Ascending aorta (tissue), 2 donors: Measurements from ENCODE around the gene SLC25A6. TPM values are rescaled to one million over a fixed set of nuclear protein-coding genes. Genes with fewer than 3 reads are reported as not detected.

ENCODE experiments used
- DNase-seq, 2 donors: peaks; one replicate each; pipeline ENCODE4 v3.0.0-alpha.2; 2019; ENCODE audit warnings: low spot score in 2 of 2
- H3K27ac ChIP-seq, 2 donors: fragments of 200-600 bp; sonication (generic); one replicate each; pipeline ENCODE4 v1.5.1; 2016 to 2017; ENCODE audit warnings: mild to moderate bottlenecking in 1 of 2
- H3K27me3 ChIP-seq: fragments of 200-600 bp; sonication (generic); one replicate; pipeline ENCODE4 v1.5.1; 2017
- H3K36me3 ChIP-seq, 2 donors: fragments of 200-600 bp; sonication (generic); one replicate each; pipeline ENCODE4 v1.5.1; 2016
- H3K4me1 ChIP-seq, 2 donors: fragments of 200-600 bp; sonication (generic); one replicate each; pipeline ENCODE4 v1.5.1; 2016 to 2017; ENCODE audit warnings: mild to moderate bottlenecking in 1 of 2
- H3K4me3 ChIP-seq, 2 donors: fragments of 200-600 bp; sonication (generic); one replicate each; pipeline ENCODE4 v1.5.1; 2016 to 2017; ENCODE audit warnings: mild to moderate bottlenecking in 1 of 2
- H3K9me3 ChIP-seq, 2 donors: fragments of 200-600 bp; sonication (generic); one replicate each; pipeline ENCODE4 v1.5.1; 2016
- intact Hi-C: fragments of 100-400 bp; cut with DNase I; formaldehyde crosslinking; loops from one replicate; pipeline ENCODE4 v1.15.1; 2023
- total RNA-seq: library from RNA; depleted of rRNA; stranded (reverse); fragments of >200 nt; gene quantifications from one replicate; pipeline ENCODE4 v1.1.0, GENCODE V29; 2016
- TF ChIP-seq, protein P1 (sequence below), 3 experiments: fragments of 200-600 bp in 2 of 3; fragments of 450-650 bp in 1 of 3; sonication (generic) in 2 of 3; IDR thresholded peaks; one replicate each; pipeline ENCODE4 v1.5.1; 2016 to 2019; ENCODE audit warnings: antibody characterized with exemption in 3 of 3, mild to moderate bottlenecking in 1 of 3, moderate library complexity in 1 of 3

SLC25A6 gene
- total RNA-seq, 1 donor from 2014 or later: 535 TPM

DNA sequence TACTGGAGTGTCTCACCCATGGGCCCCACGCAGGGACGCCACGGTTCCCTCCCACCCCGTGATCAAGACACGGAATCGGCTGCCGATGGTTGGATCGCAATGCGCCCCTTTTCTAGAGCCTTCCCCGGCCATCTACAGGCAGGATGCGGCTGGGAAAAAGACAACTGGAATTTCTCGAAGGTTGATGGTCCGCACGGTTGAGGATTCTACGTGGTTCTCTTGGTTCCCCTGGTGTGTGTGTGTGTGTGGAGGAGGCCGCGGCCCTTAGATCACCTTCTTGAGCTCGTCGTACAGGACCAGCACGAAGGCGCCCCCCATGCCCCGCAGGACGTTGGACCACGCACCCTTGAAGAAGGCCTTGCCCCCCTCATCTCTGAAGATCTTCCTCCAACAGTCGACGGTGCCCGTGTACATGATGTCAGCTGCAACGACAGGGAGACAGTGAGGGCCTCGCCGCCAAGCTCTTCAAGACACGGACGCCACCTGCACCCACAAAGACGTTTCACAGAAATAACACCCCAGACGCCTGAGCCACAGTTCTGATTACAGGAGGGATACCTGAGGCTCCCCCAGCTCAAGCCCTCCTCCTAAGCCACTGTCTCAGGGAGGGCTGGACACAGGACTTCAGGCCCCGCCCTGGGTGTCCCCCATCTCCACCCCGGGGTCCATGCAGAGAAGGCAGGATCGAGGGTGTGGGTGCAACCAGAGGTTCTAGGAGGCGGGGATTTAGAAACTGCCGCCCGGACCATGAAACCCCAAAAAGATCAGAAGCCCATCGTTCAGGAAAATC is 5.4 kb downstream of the SLC25A6 start:
- Histone ChIP-seq H3K9me3 (no peaks in the 10 kb centered on the region), H3K36me3 (peaks cover 61 to 70% of the 10 kb centered on the region in 2 donors), H3K27me3 (no peaks in the 10 kb centered on the region), H3K4me3 (no peak overlapping the region), H3K27ac (no peak overlapping the region), H3K4me1 (peaks cover 2 to 9% of the 10 kb centered on the region in 2 donors)
- TF ChIP-seq, protein P1, sequence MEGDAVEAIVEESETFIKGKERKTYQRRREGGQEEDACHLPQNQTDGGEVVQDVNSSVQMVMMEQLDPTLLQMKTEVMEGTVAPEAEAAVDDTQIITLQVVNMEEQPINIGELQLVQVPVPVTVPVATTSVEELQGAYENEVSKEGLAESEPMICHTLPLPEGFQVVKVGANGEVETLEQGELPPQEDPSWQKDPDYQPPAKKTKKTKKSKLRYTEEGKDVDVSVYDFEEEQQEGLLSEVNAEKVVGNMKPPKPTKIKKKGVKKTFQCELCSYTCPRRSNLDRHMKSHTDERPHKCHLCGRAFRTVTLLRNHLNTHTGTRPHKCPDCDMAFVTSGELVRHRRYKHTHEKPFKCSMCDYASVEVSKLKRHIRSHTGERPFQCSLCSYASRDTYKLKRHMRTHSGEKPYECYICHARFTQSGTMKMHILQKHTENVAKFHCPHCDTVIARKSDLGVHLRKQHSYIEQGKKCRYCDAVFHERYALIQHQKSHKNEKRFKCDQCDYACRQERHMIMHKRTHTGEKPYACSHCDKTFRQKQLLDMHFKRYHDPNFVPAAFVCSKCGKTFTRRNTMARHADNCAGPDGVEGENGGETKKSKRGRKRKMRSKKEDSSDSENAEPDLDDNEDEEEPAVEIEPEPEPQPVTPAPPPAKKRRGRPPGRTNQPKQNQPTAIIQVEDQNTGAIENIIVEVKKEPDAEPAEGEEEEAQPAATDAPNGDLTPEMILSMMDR (IDR thresholded peaks at IDR 0.05): no peak
- intact Hi-C loops: no loop called here
- DNase-seq: no peak

DNA sequence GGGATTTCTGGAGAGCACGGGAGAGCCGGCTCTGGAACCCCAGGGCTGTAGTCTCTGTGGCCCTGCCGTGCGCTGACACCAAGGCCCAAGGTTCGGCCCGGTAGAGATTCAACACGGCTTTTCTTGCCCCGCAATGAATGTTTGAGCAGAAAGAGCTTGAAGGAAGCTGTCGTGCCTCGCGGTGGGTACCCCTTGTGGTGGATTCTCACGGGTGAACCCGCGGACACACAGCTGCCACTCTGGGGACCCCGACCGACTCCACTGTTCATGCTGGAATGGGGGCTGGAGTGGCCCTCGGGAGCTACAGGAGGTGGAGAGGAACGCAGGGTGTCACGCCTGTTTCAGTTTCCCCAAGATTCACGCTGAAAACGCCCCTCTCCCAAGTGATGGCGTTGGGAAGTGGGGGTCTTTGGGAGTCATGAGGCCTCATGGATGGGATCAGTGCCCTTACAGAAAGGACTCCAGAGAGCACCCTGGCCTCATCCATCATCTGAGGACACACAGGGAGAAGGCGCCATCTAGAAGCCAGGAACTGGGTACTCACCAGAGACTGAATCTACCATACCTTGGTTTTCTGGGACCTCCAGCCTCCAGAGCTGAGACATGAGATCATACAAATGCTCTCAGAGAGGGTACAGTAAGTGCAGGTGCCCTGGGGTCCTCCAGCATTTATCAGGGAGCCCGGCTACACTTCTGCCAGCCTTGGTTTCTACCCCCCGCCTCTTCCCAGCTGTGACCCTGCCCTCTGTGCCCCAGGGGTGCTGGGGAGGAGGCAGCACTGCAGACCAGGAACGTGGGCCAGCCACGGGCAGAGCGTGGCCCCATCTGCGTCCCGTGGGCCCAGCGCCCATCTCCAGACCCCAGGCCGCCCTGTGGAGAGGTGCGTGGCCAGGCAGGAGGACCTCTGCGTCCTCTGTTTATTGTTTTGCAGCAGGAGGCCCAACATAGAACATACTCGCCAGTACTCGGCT is 6.4 kb downstream of the SLC25A6 start:
- H3K9me3 ChIP-seq: no peaks in the 10 kb centered on the region
- TF ChIP-seq, protein P1 (IDR thresholded peaks at IDR 0.05): no peak
- intact Hi-C loops: no loop called here
- H3K27ac ChIP-seq: no peak overlapping the region
- H3K4me1 ChIP-seq: peaks cover 0 to 2% of the 10 kb centered on the region in 2 donors
- no peak overlapping the region for H3K4me3 ChIP-seq
- H3K27me3 ChIP-seq: no peaks in the 10 kb centered on the region
- DNase-seq: no peak
- H3K36me3 ChIP-seq: peaks cover 61 to 70% of the 10 kb centered on the region in 2 donors

DNA sequence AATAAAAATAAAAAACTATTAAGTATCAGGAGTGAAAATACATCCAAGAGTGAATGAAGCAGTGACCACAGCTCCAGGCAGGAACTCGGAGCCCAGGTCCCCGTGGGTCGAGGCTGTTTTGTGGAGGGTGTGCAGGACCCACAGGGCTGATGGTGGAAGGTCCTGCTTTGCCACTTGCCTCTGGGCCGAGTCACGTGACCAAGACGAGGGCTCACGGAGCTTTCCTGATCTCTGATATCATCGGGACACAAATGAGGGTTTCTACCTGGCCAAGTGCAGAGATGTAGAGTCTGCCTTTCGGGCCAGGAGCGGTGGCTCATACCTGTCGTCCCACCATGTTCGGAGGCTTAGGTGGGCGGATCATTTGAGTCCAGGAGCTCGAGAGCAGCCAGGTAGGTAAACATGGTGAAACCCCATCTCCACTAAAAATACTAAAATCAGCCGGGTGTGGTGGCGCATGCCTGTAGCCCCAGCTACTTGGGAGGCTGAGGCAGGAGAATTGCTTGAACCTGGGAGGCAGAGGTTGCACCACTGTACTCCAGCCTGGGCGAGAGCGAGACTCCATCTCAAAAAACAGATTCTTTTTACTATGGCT is 7.2 kb downstream of the SLC25A6 start:
- intact Hi-C loops: no loop called here
- Histone ChIP-seq H3K9me3 (no peaks in the 10 kb centered on the region), H3K4me3 (no peak overlapping the region), H3K36me3 (peaks cover 55 to 62% of the 10 kb centered on the region in 2 donors), H3K4me1 (no peaks in the 10 kb centered on the region), H3K27me3 (no peaks in the 10 kb centered on the region), H3K27ac (no peak overlapping the region)
- TF ChIP-seq, protein P1 (IDR thresholded peaks at IDR 0.05): no peak
- DNase-seq: no peak

DNA sequence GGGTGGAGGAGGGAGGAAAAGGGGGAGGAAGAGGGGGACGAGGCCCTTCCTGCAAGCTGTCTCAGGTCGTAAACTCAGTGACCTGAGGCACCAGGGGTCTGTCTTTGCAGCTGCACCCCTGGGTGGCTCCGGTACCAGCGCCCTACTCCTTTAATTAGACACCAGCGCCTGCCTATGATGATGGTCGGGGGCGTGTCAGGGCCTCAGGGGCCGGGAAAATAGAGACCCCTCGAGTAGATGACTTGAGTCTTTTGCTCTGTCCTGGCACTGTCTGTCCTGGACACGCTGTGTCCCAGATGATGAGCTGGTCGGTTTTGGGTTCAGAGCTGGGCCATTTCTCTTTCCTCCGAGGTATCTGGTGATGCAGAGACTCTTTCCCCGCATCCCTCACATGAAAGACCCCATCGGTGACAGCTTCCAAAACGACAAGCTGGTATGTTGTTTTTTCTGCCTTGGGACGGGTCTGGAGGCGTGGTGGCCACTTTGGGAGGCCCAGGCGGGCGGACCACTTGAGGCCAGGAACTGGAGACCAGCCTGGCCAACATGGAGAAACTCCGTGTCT is 11.2 kb downstream of the SLC25A6 start:
- peaks cover 15 to 26% of the 10 kb centered on the region in 2 donors for H3K36me3 ChIP-seq
- no peaks in the 10 kb centered on the region for H3K4me1 ChIP-seq
- no peaks in the 10 kb centered on the region for H3K27me3 ChIP-seq
- intact Hi-C loops: no loop called here
- peak in 1 of 2 donors; percentile 62 for DNase-seq
- TF ChIP-seq, protein P1 (IDR thresholded peaks at IDR 0.05): no peak
- no peaks in the 10 kb centered on the region for H3K9me3 ChIP-seq
- H3K4me3 ChIP-seq: no peak overlapping the region
- H3K27ac ChIP-seq: no peak overlapping the region

DNA sequence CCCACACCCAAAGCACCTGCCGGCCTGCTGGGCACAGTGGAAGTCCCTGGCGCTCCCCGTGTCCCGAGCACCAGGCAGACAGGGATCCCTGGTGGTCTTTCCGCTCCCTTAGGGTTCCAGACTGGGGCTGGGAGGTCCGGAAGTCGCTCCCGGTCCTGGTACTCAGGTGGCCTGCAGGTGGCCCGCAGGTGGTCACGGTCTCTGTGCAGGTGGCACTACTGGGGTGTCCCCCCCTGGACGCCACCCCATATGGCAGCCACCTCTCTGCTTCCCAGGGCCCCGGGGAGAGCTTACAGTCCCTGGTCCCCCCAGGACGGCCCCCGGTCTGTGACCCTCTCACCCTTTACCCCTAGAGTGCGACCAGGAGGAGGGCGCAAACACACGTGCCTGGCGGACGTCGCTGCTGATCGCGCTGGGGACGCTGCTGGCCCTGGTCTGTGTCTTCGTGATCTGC is 13.6 kb downstream of the SLC25A6 start:
- Histone ChIP-seq H3K9me3 (no peaks in the 10 kb centered on the region), H3K27me3 (no peaks in the 10 kb centered on the region), H3K4me3 (no peak overlapping the region), H3K4me1 (no peaks in the 10 kb centered on the region), H3K36me3 (peaks cover under 1 to 4% of the 10 kb centered on the region in 2 donors), H3K27ac (no peak overlapping the region)
- DNase-seq: peak in 1 of 2 donors; percentile 48
- intact Hi-C loops: no loop called here
- TF ChIP-seq, protein P1 (IDR thresholded peaks at IDR 0.05): no peak
